Hematopoietic multipotent progenitor cell treated with erythropoietin and hydrocortisone succinate and interleukin-3 and kit ligand, for 17 days (in vitro differentiated cells): ENCODE results near the gene CYP1B1.
"Not testable (repeated sequence)": the region's sequence is repeated elsewhere in the genome, so short reads cannot be mapped to it uniquely, and the experiment has no call there.

Experiments used
- DNase-seq: peaks from one replicate; pipeline ENCODE4 v3.0.0-alpha.2; 2015; ENCODE audit warnings: low spot score

CYP1B1 gene

DNA sequence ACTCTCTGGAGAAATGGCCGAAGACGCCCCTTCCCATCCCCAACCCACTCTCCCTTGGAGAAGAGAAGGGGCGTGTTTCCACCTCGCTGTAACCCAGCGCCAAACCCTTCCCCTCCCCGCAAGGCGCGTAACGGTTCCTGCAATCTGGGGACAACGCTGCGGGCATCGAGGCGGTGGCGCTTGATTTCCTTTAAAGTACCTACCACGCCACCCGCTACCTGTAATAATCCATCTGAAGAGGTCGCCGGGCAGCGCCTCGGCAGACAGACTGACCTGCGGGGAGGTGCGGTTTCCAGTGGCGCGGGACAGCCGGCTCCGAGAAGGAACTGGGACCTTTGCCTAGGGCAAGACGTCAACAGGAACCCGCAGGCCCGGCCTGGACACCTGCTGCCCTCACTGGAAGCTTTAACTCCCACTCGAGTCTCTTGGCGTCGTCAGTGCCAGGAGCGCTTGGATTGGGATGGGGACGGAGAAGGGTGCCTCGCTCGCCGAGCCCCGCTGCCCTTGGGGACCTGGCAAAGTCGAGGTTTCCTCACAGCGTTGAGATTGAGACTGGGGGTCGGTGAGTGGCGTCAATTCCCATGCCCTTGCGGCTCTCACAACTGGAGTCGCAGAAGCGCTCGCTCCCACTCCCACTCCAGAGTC is at the start of gene CYP1B1:
Gene CYP1B1 (minus strand): TSS at position 645 of the 645 bp plus-strand sequence. CDS start 763 bp downstream, outside the sequence.
- no peak for DNase-seq

DNA sequence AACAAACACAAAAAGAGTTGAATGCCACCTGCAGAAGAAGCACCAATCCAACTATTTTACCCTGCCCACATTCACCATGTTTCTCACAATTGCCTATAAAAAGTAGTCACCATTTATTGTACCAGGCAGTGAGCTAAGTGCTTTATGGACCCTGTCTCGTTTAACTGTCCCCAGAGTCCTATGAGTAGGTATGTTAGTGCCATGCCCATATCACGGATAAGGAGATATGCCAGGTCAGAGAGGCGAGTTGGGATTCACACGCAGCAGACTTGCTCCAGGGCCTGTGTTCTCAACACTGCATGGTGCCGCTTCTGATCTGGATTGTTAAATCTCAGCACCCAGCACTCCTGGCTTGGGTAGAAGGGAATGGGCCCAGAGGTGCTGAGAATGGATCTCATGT is 49.1 kb upstream of the CYP1B1 start:
- no peak for DNase-seq

DNA sequence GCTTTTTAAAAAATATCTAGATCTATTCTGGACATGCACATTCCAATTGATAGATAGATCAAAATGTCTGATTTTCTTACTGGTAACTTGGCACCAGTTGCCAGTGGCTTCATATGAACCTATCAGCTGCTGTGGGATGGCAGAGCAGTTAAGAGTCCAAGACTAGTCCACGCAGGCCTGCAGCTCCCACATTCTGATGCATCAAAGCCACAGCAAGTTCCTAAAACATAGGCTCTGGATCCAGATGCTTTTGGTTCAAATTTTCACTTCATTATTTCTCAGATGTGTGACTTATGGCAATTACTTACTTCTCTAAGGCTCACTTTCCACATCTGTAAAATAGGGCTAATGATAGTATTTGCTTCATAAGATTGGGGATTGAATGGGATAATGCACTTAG is 48.0 kb upstream of the CYP1B1 start:
- no peak for DNase-seq

DNA sequence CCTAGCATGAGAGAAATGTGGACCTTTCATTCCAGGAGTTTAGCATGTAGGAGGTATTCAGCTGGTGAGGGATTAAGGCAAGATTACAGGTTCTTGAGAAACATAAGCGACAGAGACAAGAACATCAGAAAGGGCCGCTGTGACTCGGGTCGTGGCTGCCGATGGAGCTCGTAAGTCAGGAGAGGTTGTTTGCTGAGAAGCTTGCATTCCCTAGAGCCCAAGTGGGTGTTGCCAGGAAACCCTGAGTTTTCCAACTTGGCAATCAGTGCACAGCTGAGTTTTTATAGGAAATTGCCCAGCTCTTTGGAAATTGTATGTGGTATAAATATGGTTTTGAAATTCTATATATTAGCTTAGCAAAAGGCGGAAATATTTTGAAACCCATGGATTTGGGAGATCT is 46.4 kb upstream of the CYP1B1 start:
- DNase-seq = no peak

DNA sequence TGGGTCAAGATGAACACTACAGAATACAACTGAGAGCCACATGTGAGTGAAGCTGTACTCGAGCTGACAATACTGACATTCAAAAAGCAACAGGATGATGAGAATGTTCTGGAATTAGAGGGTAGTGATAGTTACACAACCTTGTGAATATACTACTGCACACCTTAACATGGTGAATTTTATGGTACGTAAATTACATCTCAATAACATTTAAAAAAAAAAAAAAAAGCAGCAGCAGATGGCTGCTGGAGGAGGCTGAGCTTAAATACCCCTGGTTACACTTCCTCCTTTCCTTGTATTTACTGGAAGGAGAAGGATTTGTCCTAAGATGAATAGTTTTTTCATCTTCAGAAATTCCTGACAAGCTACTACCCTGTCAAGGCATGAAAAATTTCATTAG is 45.5 kb upstream of the CYP1B1 start:
- no peak for DNase-seq

DNA sequence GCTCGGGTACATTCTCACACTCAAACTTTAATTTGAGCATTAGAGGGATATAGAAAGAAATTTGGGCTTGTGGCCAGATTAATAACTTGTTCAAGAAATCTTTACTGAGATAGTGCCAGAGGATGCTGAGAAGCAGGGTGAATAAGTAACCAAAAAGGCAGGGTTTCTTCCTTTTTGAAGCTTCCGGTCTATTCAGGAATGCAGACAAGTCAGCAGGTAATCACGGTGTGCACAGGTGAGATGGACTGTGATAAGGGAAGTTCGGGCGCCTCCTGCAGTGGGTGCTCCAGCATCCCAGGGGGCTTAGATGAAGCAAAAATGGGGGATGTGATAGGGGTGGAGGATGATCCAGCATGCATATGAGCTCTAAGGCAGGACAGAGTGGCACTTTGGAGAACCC is 44.9 kb upstream of the CYP1B1 start:
- DNase-seq = no peak

DNA sequence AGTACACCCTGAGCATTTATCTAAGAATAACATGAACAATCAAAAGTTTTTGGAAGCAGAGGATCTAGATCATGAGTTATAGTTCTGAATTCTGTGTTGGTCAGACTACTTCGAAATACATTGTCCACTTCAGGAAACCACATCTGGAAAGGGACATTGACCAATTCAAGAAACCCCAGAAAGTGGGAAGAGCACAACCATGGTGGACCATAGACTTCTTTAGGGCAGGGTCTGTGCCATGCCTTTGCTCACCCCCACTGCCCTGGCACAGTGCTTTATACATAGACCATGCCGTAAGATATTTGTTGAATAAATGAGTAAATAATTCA is 44.3 kb upstream of the CYP1B1 start:
- no peak for DNase-seq

DNA sequence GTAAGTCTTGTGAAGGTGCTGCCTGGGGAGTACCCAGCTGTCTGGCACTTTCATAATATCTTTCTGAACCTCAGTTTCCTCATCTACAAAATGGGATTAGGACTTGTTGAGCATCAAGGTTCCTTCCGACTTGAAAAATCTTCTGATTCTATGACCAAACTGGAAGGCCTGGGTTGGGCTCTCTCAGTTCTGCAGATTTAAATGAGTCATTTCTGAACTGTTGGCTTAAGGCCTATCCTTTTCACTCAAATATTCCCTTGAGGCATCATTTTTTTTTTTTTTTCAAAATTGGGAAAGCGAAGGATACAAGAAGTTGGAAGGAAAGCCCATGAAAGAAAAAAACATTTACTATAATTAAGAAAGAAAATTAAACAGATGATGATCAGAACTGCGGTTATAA is 40.8 kb upstream of the CYP1B1 start:
- no peak for DNase-seq

DNA sequence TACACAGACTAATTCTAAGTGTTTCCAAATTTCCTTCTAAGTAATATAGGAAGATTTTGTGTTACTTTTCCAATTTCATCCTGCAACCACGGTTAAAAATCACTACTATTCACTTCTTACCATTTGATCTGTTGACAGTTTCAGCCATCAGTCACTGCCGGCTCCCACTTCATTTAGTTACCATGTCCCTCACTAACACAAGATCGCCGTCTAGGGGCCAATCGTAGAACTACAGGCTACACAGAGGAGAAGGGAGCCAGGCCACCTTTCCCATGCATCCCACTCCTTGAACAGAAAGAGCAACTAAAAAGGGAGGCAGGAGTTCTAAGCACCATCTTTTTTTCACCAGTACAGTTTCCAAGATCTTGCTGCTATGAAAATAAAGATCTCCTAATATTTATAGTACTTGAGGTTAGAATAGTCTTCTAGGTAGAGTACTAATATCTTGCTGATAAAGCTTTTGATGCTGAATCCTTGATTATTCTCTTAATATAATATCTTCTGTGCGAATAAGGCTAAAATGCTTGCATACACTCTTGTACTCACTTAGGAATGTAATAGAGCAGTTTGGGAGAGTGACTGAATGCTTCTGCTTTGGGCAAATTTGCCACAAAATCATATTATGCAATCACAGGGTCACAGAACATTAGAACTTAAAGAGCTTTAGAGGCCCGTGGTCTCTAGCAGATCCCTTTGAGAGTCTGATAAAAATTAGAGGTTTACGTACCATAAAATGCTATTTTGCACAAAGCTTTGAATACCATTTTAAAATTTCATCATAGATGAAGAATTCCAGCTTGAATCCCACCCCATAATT is 39.5 kb upstream of the CYP1B1 start:
- DNase-seq = peak; percentile 41

DNA sequence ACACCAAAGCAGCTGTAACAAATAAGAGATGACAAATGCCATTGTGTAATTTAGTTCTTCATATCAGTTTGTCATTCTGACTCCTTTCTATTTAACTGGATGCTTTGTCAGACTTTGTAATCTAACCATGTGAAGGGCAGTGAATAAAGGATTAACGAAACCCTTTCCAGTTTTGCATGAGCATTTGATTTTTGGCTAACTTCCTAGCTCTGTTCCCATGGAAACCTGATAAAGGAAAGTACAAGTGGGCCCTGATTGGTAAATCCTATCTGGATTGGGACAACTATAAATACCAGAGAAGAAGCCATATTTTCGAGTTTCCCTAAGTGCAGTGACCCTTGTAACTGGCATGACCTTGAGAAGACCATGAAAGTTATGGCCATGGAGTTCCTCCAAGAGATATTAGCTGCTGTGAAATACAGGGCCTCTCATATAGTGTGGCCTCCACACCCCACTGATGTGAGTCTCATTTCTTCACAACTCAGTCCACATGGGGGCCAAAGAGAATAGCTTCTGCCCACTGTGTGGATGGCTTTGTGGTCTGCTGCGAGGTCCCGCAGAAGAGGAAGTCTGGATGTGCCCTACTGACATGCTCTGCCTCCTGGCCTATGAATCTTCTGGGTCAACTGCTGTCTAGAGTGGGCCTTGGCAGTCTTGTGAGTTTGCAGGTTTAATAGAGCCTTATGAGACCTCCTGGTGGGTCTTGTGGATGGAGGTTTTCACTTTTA is 38.2 kb upstream of the CYP1B1 start:
- DNase-seq = no peak

DNA sequence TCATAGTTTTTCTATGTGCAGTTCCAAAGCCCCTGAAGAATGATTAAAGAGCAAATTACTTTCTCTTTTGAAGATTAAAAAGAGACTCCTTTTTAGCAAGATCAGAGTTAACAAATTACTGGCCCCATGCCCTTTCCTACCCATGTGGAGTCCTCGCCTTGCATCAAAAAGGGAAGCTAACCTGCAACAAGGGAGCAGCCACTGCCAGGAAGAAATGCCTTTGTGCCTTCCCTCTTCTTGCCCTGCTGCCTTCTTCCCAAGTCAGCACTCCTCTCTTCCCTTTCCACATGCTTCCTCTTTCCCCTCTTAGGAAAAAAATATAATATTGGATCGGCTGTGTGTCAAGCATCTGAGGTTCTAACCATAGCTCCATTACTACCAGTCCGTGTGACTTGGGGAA is 37.1 kb upstream of the CYP1B1 start:
- DNase-seq = no peak

DNA sequence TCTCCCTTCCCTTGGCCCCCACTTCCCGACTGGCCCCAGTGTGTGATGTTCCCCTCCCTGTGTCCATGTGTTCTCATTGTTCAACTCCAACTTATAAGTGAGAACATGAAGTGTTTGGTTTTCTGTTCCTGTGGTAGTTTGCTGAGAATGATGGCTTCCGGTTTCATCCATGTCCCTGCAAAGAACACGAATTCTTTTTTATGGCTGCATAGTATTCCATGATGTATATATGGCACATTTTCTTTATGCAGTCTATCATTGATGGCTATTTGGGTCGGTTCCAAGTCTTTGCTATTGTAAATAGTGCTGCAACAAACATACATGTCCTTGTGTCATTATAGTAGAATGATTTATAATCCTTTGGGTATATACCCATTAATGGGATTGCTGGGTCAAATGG is 35.4 kb upstream of the CYP1B1 start:
- not testable (repeated sequence) for DNase-seq

DNA sequence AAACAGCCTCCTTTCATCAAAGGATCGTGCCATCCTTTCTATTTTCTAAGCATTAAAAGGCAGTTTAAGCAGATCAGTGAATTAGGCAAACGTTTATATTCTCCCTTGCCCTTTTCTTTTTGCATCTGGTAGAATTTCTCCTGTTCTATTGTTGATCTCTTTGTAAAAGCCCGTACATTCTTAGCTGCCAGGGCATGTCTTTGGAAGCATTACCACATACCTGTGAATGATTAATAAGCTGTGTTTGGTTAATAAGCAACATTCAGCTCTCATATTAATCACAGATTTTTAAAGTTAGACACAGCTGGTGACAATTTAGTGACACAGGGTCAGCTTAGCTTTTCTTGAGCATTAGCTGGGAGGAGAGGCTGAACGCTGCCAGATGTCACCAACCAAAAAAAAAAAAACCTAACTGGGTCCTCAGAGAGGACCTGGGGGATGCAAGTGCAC is 33.8 kb upstream of the CYP1B1 start:
- no peak for DNase-seq

DNA sequence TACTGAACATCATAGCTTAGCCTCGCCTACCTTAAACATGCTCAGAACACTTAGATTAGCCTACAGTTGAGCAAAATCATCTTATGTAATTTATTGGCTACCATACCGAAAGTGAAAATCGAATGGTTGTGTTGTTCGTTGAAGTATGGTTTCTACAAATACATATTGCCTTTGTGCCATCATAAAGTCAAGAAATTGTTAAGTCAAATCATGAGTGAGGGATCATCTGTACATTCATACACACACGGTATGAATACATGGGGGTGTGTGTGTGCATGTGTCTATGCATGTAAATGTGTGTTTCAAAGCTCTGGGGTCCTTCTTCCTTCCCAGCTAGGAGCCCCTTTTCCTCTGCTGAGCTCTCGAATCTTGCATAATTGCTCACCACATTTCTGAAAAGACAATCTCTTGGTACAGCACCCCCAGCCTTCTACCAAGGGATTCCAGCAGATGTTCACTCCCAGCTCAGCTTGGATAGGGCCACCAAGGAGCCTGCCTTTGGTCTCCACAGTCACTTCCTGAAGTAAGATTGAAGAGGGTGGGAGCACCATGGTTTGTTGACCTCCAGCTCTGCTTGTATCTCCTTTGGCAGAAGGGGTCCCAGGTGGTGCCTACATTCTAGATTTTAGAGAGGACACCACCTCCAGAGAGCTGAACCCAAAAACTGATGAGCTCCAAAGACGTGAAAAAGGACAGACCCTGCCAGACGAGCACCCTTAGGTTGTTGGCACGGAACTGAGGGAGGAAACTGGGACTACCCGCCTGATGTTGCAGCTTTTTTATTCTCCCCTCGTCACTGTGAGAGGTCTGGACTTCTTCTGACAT is 33.2 kb upstream of the CYP1B1 start:
- DNase-seq = no peak

DNA sequence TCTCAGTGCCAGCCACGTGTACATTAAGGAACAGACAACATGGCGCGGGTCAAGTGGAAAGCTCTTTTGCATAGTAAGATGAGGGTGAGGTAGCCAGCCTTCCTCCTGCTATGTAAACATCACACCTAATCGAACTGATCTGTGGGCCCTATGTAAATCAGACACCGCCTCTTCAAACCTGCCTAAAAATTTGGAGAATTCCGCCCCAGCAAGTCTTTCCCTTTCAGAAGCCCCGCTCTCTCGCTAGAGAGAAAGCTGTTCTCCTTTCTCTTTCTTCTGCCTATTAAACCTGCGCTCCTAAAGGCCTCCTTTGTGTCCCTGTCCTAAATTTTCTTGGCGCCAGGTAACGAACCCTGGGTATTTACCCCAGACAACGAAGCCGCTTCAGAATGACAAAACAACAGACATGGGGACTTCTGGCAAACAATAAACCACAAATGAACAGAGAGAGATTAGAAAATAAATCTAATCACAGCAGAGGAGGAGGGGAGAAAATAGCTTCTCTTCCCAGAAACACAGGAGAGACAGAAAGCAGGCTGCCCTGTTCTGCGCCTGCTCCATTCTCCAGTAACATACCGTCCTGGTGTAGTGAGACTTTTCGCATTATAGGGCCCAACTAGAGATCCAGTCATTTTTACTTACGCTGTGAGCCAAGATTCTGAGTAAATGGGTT is 31.9 kb upstream of the CYP1B1 start:
- no peak for DNase-seq

DNA sequence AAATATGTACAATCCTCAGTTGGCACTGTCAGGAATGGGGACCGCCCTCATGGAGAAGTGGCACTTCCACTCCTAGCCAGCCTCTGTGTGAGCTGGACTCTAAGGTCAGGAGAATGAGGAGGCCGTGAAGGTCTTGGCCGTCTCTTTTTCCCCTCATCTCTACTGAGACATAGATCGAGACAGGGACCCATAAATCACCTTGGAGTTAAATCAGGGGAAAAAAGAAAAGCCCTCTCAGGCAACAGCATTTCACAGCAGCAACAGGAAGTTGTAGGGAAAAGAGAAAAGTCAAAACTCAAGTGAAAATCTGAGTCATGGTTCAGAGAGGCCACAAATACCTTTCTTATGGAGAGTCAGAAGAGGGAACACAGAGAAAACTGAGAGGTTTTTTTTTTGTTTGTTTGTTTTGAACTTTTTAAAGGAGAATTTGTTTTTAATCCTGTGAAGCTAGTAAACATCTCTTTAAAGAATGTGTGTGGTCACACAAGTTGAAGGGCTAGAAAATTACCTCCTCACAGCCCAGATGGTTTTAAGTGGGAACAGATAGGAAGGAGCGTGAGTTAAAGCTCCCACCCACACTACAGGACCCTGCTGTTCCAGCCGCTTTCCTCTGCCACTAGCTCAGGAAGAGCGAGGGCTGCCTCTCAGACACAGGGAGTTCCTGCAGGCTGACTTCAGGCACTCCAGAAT is 30.6 kb upstream of the CYP1B1 start:
- DNase-seq = no peak

DNA sequence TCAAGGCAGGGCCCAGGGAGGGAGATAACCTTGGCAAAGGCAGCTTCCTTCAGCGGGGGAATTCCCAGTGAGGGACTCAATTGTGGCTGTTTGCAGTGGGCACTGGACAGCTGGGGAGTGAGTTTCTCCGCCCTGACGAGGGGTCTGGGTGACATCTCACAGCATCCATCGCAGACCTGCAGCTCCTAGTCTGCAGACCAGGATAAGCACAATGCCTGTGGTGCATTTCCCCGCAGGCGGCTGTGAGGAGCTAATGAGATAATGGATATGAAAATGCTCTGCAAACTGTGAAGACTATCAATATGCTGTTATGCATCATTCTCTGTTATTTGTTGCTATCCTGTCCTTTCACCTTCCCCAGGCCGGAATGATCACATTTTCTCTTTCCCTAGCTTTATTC is 30.0 kb upstream of the CYP1B1 start:
- no peak for DNase-seq

DNA sequence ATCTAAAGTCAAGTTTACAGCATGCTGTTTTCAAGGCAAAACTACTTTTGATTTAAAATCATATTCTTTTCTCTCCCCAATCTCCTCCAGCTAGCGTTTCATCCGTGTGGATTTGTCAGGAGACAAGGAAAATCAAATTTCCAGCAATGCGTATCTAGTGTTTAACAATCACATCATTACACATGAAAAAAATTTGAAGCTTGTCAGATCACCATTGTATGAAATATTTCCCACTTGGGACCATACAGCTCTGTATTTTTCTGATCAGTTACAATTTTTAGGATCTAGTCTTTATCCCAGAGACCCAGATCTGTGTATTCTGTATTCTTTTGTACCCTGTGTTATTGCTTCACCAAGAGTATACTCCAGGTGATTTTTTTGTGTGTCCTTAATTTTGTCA is 28.6 kb upstream of the CYP1B1 start:
- no peak for DNase-seq

DNA sequence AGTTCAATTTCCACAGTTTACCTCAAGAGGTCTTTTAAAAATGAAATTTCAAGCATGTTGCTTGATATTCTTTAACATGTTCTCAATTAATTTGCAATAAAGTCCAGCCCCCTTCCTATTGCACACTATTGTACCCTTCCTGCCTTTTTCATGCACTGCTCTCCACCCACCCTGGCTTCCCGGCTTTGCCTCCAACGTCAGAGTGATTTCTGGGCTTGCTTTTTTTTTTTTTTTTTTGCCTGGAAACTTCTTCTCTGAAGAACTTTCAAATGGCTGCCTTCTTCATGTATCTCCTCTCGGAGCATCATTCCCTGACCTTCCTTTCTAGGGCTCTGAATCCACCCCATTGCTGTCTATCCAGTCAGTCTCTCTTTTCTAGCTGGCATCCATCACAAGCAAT is 24.4 kb upstream of the CYP1B1 start:
- DNase-seq = no peak

DNA sequence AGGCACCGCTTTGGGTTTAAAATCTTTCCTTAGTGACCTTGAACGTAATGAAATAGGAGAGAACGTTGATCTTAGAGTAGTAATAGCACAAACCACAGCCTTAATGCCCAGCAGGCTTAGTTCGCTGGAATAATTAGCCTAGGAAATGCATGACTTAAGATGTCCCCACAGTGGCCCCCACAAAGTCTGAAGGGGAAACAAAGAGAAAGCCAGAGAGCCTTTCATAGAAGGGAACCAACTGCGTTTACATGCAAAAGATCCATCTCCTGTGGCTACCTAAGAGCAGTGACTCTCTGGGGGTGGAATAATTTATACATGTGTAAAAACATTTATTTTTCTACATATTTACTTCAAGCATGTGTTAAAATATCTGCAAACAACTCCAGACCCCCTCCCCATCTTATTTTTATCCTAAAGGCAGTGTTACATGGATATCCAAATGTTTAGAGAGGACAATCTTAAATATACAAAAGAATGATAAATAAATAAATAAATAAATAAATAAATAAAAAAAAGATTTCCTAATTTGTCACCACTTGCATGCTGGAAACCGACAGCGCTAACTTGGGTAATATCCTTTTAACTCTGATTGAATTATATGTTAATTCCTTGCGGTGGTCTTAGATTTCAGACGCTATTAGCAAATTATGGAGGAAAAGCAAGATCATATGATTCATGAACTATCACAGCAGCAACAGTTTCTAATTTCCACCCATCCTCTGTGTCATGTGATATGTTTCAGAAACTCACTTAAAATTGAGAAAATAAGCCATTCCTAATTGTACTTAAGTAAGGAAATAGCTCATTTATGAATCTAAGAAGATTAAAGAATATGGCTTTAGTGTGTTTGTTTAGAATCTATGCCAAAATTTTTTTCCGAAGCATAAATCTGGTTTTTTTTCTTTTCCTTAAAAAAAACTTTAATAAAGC is 23.4 kb upstream of the CYP1B1 start:
- DNase-seq = no peak
